ENCODE measurements around the gene EPHB1. TPM values are rescaled to one million over a fixed set of nuclear protein-coding genes. Genes with fewer than 3 reads are reported as not detected.

Gene EPHB1
- total RNA-seq, 1 experiment from 2014 or later: 0.29 TPM

DNA sequence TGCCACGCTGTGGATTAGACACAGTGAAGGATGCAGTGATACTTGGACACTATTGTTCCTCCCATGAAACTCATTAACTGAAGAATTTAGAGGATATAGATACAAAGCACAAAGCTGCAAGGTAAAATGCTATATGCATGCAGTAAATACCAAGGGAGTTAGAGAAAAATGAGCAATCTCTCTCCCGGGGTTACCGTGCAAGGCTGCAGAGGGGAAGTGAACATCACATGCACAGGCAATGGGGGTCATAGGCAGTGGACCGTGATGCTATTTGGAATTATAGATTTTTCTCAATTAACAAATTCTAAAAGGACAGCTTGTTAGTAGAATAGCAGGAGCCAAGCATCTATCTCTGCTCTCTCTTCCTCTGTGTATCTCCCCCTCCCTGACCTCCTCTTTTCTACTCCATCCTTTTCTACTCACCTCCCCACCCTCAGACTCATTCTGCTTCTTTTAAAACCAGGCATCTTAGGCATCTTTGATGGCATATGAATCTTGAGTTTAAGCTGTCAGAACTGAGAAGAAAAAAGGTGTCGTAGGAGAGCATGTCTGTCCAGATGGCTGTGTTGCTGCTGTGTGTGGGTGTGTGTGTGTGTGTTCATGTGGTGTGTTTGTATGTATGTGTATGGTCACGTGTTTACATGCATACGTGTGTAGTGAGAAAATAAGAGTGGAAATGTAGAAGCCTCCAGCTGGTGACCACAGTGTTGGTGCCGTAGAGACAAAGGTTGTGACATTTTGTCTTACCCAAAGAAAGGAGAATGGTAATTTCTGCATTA, 339.0 kb downstream of the EPHB1 start:
- DNase-seq (ENCODE audit: low spot score): no peak

DNA sequence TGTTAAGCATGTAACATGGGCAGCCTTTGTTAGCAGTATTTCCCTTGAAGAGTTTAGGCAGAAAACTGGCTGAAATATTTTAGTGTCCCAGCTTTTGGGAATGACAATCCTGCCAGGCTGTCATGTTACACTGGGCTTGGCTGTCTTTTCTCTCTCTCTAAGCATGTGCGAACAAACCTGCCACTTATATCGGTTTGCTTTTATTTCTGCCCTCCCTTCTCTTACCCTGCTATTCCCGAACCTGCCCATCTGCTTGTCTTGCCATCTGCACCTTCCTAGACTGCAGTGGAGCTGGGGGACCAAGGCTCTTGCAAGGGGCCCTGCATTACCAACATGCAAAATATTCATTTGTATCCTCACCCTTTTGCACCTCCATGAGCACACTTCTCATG, 339.6 kb downstream of the EPHB1 start:
- no peak for DNase-seq (ENCODE audit: low spot score)

DNA sequence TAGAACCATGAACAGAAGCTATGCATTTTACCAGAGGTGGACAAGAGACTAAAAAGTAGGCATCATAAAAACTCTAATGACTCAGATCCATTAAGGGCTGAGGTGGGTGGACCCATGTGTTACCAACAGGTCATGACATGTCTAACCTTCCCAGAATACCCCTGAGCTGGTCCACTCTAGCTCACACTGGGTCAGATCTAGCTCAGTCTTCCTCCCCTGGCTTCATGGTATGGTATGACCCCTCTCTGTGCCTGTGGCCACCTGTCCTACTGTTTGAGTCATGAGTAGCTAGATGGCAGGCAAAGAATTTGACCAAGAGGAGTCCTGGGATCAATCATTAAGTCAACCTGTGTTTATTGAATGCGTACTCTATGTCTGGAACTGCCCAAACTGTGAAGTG, 340.4 kb downstream of the EPHB1 start:
- DNase-seq (ENCODE audit: low spot score): no peak

DNA sequence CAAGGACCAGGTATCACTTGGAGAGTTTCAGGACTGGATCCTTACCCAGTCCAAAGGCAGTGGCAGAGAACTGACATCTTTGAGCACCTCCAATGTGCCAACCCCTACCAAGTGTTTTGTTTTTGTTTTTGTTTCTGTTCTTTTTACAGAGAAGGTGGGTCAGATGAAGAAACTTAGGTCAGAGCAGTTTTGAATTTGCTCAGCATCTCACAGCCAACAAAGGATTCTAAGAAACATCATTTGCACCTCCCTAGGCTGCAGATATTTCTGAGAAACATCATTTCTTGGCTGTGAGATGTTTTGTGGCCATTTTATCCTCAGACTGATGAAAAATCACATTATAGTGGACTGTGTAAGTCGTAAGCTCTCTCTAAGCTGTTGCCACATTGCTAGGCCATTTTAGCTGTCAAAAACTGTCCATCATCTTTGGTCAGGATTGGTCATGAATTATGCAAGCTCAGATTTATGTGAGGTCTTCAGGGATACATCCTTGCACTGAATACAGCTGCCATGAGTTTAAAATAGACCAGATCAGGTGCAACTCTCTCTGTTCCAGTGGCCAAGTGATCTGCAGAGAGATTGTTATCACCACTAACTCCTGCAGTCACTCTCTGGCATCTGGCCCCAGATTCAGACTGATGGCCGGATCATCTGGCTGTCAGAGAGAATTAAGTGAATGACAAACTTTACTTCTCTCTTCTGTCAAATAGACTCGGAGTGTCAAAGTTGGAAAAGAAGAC, 341.5 kb downstream of the EPHB1 start:
- no peak for DNase-seq (ENCODE audit: low spot score)

DNA sequence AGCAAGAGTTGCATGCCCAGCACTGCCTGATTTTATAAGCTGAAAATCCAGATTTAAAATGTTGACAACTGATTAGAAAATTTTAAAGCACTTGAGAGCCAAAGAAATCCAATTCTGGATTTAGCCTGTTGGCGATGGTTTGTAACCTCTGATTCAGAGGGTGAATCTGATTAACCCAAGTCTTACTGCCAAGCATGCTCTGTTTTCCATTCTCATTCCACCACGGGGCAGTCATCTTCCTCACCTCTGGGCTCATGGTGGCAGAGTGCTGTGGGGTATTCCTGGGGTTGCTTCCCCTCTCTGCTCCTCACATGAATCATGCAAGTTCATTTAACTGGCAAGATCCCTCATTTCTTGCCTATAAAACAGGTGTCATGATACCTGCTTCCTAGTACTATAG, 342.2 kb downstream of the EPHB1 start:
- DNase-seq (ENCODE audit: low spot score): no peak

DNA sequence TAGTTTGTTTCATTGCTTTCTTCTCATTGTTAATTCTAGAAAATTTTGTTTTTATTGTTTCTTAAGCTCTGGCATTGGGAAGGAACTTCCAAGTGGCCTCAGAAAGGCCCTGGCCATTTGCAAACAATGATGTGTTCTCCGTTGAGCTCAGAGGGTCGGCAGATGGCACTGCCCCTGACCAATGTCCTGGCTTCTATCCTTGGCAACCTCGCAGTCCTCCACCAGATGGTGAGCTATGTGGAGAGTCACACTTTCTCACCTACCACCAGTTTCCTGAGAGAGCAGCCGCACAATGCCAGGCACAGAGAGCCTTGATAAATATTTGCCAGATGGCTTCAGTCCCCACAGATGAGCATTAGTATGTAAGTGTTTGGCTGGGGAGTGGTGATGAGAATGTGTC, 343.7 kb downstream of the EPHB1 start:
- DNase-seq (ENCODE audit: low spot score): no peak

DNA sequence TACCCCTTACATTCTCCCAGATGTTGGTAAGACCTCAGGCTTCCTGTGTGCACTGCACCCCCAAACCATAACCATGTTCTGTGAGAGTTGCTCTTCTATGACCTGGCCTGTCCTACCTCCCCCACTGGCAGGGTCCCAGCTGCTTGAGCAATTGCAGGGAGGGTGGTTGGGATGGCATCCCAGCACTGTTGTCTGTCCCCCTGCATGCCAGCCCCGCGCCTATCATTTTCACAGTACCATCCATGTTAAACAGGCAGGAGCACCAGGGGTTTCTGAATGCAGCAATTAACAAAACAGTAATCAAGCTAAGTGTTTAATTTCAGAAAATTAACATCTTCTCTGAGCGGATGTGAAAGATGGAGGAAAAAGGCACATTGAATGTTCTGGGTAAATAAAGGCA, 345.5 kb downstream of the EPHB1 start:
- DNase-seq (ENCODE audit: low spot score): no peak

DNA sequence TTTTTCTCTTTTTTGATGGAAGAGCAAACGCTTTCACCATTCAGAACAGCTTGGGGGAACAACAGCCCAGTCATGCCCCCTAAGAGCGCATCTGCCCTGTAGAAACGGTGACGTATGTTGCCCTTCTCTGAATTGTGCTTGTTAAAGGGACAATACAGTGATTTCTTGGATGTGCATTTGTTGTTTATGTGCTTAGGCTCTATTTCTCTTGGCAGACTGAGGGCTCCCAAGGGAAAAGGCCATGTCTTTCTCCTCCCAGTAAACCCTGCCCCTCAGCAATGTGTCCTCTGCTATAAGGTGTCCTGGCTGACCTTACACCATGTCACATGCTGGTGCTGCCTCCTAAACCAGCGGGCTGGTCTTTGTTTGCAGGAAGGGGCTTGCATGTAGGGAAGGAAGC, 346.1 kb downstream of the EPHB1 start:
- DNase-seq (ENCODE audit: low spot score): no peak

DNA sequence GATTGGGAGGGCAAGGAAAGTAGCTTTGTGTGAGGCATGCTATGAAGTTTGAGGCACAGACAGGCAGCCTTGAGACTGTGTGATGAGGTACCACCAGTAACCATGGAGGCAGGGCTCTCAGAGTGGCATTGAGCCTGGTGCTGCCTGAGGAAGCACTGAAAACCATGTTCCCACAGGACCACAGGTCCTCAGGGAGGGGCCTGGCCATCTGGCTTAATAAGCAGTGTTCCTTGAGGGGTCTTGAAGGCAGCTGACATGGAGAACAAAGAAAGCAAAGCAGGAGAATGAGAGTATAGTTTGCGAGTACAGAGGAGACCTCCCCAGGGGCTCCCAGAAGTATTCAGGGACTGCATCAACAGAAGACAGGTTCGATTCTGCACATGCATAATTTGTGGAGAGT, 346.6 kb downstream of the EPHB1 start:
- DNase-seq (ENCODE audit: low spot score): no peak

DNA sequence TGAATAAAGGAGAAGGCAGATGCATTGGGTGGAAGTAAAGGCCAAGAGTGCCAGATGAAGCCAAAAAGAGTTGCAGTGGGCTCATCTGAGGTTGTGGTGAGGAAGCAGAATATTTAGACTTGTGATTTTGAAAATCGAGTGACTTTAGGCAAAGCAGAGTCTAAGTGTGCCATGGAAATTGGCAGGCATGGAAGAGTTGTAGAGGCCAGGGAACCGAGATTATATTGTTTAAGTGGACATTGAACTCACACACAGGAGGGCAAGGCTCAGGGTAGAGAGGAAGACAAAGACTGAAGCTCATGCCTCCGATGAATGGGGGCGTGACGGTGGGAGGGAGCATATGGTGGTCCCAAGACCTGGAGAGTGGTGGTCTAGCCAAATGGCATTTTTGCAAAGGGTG, 347.5 kb downstream of the EPHB1 start:
- DNase-seq (ENCODE audit: low spot score): no peak

DNA sequence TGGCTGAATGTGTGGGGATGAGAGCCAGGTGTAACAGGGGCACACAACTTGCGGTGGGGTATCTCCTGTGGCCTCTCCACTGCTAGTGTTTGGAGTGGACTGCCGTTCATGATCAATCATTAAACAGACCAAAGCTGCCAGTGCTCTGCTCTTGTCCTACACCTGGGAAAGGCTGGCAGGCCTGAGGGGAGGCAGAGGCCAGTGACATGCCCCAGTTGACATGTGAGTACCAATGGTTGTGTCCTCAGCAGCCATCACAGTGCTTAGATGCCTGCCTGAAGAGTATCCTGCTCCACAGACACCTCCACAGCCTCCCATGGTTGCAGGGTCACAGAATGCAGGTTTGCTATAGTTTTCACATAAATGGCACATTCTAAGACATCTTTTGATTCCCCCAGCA, 348.4 kb downstream of the EPHB1 start:
- DNase-seq (ENCODE audit: low spot score): no peak

DNA sequence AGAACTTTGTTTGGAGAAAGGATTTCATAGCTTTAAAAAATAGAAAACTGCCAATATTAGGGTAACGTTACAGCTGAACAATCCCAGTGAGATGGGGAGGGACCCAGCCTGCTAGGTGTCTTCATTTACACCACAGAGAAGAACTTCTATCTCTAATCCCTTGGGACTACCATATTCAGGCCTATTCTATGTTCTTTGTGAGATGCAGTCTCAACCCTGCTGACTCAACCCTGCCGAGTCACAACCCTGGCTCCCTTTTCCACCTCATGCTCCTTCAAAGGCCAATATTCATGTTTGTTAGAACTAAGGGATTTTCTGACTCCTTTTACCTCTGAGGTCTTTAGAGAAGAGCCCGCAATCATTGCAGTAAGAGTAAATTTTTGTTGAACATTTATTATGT, 350.5 kb downstream of the EPHB1 start:
- no peak for DNase-seq (ENCODE audit: low spot score)

DNA sequence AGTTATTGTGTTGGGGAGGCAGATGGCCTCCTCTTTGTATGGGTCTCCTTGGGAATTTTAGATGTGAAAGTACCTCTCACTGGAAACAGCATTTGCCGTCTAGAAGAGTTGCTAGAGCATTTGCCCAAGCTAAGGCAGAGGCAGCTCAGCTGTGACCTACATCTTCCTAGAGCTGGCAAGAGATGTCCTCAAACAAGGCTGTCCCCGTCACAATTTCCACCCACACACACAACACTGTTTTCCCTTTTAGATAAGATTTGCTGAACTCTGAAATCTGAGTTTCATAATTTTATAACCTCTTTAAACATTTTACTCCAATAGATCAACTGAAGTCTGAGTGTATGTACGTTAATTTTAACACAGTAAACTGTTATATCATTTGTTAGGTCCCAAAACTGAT, 352.6 kb downstream of the EPHB1 start:
- DNase-seq (ENCODE audit: low spot score): no peak

DNA sequence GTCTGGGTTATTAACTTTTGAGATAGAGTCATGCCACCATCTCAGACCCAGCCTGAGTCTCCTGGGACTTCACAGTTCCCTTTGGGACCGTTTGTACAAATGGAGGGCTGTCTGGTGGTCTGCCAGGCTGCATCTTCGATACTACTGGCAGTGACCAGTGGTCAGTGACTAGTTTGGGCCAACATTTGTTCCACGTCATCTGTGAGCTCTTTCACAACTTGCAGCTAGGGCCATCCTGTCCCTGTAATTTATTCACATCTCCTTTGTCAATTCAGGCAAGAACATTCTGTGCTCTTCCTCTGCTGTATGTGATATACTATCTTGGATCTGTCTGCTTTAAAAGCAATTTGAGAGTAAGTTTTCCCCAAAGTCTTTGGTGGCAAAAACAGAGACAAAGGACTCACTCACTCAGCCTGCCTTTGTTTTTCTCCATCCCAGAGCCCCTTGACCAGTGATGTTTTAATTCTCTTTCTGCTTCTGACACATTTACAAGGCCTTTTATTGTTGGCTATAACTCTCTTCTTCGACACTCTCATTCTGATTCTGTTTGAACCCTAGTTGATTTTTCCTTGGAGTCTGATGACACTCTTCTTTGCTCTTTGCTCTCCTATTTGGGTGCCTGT, 353.4 kb downstream of the EPHB1 start:
- no peak for DNase-seq (ENCODE audit: low spot score)

DNA sequence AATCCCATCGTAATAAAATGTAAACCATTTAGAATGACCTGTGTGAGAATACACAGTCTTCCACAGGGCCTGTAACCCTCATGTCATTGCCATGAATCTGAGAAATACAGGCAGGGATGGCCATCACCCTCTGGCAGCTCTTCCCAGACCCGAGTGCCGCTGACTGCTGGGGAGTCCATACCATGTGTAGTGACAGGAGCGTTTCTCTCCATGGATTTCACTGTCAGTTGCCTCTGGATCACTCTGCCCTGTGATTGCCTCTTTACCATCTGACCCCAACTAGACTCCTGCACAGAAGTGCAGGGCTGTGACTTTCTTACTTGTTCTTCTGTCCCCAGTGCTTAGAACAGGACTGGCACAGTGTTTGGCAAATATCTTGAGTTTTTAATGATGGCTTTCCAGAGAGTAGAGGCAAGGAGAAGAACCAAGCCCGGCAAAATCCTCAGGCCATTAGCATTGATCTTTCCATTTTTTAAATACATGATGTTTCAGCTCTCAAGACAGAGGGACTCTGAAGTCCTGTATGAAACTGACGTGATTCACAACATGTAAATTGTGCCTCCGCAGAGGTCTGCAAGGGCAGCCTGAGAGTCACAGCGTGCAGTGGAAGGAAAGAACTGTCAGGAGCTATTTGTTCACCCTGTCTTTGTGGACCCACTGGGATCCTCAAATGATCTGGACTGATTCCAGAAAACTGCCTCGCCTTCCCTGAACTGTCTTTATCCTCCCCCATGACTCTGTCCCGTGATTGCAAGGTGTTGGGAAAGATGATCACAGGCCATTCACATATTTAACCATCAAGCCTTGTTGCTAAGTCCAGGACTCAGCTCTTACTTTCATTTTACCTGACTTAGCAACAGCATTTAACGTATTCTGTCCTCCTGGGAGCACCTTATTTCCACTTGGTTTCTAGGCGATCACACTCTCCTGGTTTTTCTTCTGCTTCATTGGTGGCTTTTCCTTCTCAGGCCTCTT, 354.9 kb downstream of the EPHB1 start:
- no peak for DNase-seq (ENCODE audit: low spot score)

DNA sequence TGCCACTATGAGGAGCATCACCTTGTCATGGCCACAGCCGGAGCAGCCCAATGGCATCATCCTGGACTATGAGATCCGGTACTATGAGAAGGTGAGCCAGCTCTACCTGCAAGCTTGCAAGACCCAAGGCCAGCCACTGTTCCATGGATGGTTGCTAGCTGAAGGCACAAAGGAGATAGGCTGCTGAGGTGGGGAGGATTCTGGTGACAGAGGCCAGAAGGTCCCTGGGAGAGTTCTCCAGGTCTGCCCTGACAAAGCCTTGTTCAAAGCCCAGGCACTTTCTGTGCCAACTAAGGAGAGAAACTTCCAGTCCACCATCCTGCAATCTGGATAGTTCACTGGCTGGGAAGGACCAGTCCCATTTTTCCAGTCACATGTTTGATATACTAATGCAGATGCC, 359.1 kb downstream of the EPHB1 start:
- DNase-seq (ENCODE audit: low spot score): no peak

DNA sequence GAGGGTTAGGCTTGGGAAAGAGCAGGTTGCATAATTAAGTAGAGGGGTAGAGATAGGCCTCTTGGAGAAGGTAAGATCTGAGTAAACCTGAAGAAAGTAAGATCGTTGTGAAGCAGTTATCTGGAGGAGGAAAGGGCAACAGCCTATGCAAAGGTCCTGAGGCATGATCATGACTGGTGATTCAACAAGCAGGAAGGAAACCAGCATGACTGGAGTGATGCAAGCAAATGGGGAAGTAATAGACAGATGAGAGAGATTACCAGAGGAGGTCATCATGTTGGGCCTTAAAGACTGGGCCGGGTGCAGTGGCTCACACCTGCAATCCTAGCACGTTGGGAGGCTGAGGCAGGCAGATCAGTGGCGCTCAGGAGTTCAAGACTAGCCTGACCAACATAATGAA, 360.2 kb downstream of the EPHB1 start:
- no peak for DNase-seq (ENCODE audit: low spot score)

DNA sequence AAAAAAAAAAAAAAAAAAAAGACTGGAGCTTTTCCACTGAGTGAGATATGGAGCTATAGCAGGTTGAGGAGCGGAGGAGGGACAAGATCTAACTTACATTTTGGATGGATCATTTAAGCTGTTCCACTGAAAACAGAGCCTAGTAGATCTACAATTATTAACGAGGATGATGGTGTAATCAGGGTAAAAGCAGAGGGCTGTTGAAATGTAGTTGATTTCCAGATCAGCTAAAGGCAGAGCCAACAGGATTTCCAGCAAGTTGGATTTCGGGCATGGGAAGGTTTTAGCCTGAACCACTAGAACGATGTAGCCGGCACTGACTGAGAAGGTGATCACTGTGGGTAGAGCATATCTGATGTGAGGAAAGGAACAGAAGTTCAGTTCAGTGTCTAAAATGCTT, 360.7 kb downstream of the EPHB1 start:
- no peak for DNase-seq (ENCODE audit: low spot score)

DNA sequence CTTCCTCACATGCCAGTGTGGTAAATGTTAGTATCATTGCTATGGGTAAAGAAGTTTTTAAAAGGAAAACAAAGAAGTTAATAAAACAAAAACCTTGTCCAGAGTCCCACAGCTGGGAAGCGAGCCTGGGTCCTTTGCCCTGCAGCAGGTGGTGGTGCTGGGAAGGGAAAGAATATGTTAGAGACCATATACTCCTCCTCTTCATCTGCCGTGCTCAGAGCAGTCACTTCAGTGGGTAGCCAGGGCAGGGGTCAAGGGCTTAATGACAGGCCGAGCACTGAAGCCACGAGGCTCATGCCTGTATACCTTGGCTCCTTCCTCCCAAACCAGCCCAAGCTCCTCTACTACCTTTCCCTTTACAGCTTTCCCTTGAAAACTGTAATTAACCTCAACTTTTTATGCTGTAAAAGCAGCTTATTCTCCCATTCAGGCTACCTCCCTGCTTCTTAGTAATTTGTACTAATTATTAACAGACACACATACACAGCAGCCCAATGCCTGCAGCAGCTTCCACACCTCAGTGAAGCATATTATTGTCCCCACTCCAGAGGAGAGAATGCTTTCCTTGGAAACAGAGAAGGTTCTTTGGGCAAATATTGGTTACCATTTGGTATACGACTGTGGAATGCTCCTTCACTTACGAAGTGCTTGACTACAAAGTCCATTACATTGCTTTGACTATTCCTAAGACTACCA, 362.1 kb downstream of the EPHB1 start:
- DNase-seq (ENCODE audit: low spot score): no peak

DNA sequence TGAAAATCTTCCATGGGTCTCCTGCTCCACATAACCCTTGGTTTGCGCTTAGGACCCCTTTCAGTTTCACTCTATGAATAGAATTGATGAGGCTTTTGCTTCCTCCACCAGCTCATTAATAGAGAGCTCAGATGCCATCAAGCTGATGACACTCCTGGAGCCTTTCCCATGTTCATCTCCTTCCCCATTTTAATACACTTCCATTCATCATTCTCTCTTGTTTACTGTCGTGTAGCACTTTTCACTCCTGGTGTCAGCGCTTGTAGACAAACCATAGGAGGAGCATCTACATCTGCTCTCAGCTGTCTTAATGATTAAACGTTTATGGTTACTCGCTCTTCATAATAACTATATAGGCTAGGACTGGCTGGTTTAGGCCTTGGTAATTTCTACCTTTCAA, 363.5 kb downstream of the EPHB1 start:
- DNase-seq (ENCODE audit: low spot score): no peak

DNA sequence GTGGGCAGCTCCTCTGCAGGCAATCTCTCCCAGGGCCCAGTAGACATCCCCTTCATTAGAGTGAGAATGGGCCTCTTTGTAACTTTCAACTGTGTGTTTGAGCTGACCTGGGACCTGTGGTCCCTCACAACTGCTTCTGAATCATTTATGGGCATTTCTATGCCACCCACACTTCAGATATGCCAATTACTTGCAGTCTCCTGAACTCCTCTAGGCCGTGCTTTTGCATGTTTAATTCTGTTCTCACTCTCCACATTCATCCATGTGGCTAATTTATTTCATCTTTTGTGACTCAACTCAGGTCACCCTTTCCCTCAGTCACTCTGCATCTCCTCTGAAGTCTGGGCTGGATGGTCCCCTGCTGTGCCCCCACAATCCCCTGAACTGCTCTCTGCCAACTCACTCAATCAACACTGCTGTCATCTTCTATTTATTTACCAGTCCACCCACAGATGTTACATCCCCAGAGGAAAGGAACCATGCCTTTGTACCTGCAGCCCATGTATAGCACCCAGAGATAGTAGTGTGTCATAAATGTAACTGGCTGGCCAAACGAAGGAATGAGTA, 364.7 kb downstream of the EPHB1 start:
- no peak for DNase-seq (ENCODE audit: low spot score)
